ENCODE data around the gene PTGIS.
"Not testable (repeated sequence)": the region's sequence is repeated elsewhere in the genome, so short reads cannot be mapped to it uniquely, and the experiment has no call there.

The PTGIS gene

GRCh38 chr20:49567421-49568277, at the start of gene PTGIS:
PTGIS (minus strand) TSS chr20:49568137; CDS start chr20:49568116, 21 bp downstream.
- peaks cover 22% of the 10 kb centered on the region for H3K27me3 ChIP-seq (ENCODE audit: insufficient read depth, low read length)
- no peaks in the 10 kb centered on the region for H3K36me3 ChIP-seq (ENCODE audit: insufficient read depth, low read length)
- no peaks in the 10 kb centered on the region for H3K9me3 ChIP-seq (ENCODE audit: low read length)
- H2AFZ ChIP-seq (ENCODE audit: low read depth, low read length) = peak within 1 kb of the TSS; percentile 91
- peaks cover 4% of the 10 kb centered on the region for H3K4me1 ChIP-seq (ENCODE audit: insufficient read depth, low read length)
- H3K4me3 ChIP-seq (ENCODE audit: low read length) = peak within 1 kb of the TSS; percentile 48

- H3K4me1 ChIP-seq (ENCODE audit: insufficient read depth, low read length); H3K27me3 ChIP-seq (ENCODE audit: insufficient read depth, low read length); H2AFZ ChIP-seq (ENCODE audit: low read depth, low read length); H3K9me3 ChIP-seq (ENCODE audit: low read length); H3K4me3 ChIP-seq (ENCODE audit: low read length); H3K36me3 ChIP-seq (ENCODE audit: insufficient read depth, low read length): not testable (repeated sequence)
These were observed 49.5 kb upstream of the PTGIS start for GRCh38 chr20:49617394-49617793.

GRCh38 chr20:49616154-49617007, 48.4 kb upstream of the PTGIS start:
- H3K36me3 ChIP-seq (ENCODE audit: insufficient read depth, low read length) = no peaks in the 10 kb centered on the region
- H3K9me3 ChIP-seq (ENCODE audit: low read length) = no peaks in the 10 kb centered on the region
- H3K27me3 ChIP-seq (ENCODE audit: insufficient read depth, low read length) = no peaks in the 10 kb centered on the region
- H2AFZ ChIP-seq (ENCODE audit: low read depth, low read length) = no peak overlapping the region
- H3K4me3 ChIP-seq (ENCODE audit: low read length) = no peak overlapping the region
- peaks cover 7% of the 10 kb centered on the region for H3K4me1 ChIP-seq (ENCODE audit: insufficient read depth, low read length)

DNA sequence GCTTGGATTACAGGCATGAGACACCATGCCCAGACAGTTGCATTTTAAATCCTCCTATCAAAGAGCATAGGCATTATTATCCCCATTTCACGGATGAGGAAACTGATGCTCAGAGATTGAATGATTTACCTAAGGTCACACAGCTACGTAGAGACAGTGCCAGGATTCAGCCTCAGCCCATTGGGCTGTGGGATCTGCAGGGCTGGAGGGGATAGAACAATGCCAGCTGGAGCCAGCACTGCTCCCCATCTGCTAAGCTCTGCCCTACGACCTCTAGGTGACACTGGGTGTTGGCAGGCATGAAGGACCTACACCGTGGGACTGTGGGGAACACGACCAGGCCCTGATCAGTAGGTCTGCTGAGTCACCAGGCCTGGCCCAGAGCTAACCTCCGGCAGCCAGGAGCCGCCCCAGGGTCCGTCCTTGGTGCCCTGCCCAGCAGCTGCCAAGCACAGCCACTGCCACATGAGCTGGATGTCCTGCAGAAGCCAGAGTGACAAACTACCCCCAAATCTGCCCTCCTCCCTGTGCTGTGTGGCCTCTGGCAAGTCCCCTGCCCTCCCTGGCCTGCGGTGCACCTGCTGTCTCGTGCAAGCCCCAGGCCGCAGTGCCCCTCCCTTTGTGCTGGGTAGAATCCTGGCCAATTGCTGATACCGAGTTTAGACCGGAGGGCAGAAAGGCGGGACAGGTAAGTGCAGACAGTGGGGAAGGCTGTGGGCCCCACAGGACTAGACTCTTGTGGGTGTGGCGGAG, 47.6 kb upstream of the PTGIS start:
- peaks cover 9% of the 10 kb centered on the region for H3K4me1 ChIP-seq (ENCODE audit: insufficient read depth, low read length)
- H3K36me3 ChIP-seq (ENCODE audit: insufficient read depth, low read length) = no peaks in the 10 kb centered on the region
- no peak overlapping the region for H2AFZ ChIP-seq (ENCODE audit: low read depth, low read length)
- H3K9me3 ChIP-seq (ENCODE audit: low read length) = no peaks in the 10 kb centered on the region
- H3K27me3 ChIP-seq (ENCODE audit: insufficient read depth, low read length) = no peaks in the 10 kb centered on the region
- H3K4me3 ChIP-seq (ENCODE audit: low read length) = no peak overlapping the region

DNA sequence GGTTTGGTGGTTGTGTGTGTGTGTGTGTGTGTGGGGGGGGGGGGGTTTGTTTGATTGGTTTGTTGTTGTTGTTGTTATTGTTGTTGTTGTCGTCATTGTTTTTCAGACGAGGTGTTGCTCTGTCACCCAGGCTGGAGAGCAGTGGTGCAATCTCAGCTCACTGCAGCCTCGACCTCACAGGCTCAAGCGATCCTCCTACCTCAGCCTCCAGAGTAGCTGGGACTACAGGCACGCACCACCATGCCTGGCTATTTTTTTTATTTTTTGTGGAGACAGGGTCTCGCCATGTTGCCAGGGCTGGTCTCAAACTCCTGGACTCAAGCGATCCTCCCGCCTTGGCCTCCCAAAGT, 47.1 kb upstream of the PTGIS start:
- not testable (repeated sequence) for H3K4me1 ChIP-seq (ENCODE audit: insufficient read depth, low read length); H2AFZ ChIP-seq (ENCODE audit: low read depth, low read length)

GRCh38 chr20:49614338-49615050, 46.6 kb upstream of the PTGIS start:
- Histone ChIP-seq H3K27me3 (ENCODE audit: insufficient read depth, low read length) (no peaks in the 10 kb centered on the region), H3K4me3 (ENCODE audit: low read length) (no peak overlapping the region), H2AFZ (ENCODE audit: low read depth, low read length) (no peak overlapping the region), H3K9me3 (ENCODE audit: low read length) (no peaks in the 10 kb centered on the region), H3K36me3 (ENCODE audit: insufficient read depth, low read length) (no peaks in the 10 kb centered on the region), H3K4me1 (ENCODE audit: insufficient read depth, low read length) (peaks cover 4% of the 10 kb centered on the region)

More for the DNA sequence above, 47.1 kb upstream of the PTGIS start:
- not testable (repeated sequence) for H3K9me3 ChIP-seq (ENCODE audit: low read length); H3K36me3 ChIP-seq (ENCODE audit: insufficient read depth, low read length); H3K4me3 ChIP-seq (ENCODE audit: low read length); H3K27me3 ChIP-seq (ENCODE audit: insufficient read depth, low read length)

GRCh38 chr20:49612127-49612738, 44.3 kb upstream of the PTGIS start:
- Histone ChIP-seq H3K36me3 (ENCODE audit: insufficient read depth, low read length) (no peaks in the 10 kb centered on the region), H3K27me3 (ENCODE audit: insufficient read depth, low read length) (no peaks in the 10 kb centered on the region), H3K4me1 (ENCODE audit: insufficient read depth, low read length) (peaks cover 4% of the 10 kb centered on the region), H3K9me3 (ENCODE audit: low read length) (no peaks in the 10 kb centered on the region), H2AFZ (ENCODE audit: low read depth, low read length) (no peak overlapping the region), H3K4me3 (ENCODE audit: low read length) (no peak overlapping the region)

GRCh38 chr20:49611539-49612126, 43.7 kb upstream of the PTGIS start:
- H3K9me3 ChIP-seq (ENCODE audit: low read length); H3K4me1 ChIP-seq (ENCODE audit: insufficient read depth, low read length); H2AFZ ChIP-seq (ENCODE audit: low read depth, low read length); H3K36me3 ChIP-seq (ENCODE audit: insufficient read depth, low read length); H3K4me3 ChIP-seq (ENCODE audit: low read length); H3K27me3 ChIP-seq (ENCODE audit: insufficient read depth, low read length): not testable (repeated sequence)

GRCh38 chr20:49610691-49611538, 43.0 kb upstream of the PTGIS start:
- Histone ChIP-seq H3K9me3 (ENCODE audit: low read length) (no peaks in the 10 kb centered on the region), H3K36me3 (ENCODE audit: insufficient read depth, low read length) (no peaks in the 10 kb centered on the region), H3K4me1 (ENCODE audit: insufficient read depth, low read length) (peaks cover 4% of the 10 kb centered on the region), H3K4me3 (ENCODE audit: low read length) (peak overlapping the region; percentile 24), H2AFZ (ENCODE audit: low read depth, low read length) (no peak overlapping the region), H3K27me3 (ENCODE audit: insufficient read depth, low read length) (no peaks in the 10 kb centered on the region)

- no peak overlapping the region for H2AFZ ChIP-seq (ENCODE audit: low read depth, low read length)
- H3K27me3 ChIP-seq (ENCODE audit: insufficient read depth, low read length) = no peaks in the 10 kb centered on the region
- H3K4me3 ChIP-seq (ENCODE audit: low read length) = no peak overlapping the region
- H3K4me1 ChIP-seq (ENCODE audit: insufficient read depth, low read length) = peaks cover 4% of the 10 kb centered on the region
- H3K36me3 ChIP-seq (ENCODE audit: insufficient read depth, low read length) = no peaks in the 10 kb centered on the region
- H3K9me3 ChIP-seq (ENCODE audit: low read length) = no peaks in the 10 kb centered on the region
These were observed 41.1 kb upstream of the PTGIS start for GRCh38 chr20:49608752-49609670.

DNA sequence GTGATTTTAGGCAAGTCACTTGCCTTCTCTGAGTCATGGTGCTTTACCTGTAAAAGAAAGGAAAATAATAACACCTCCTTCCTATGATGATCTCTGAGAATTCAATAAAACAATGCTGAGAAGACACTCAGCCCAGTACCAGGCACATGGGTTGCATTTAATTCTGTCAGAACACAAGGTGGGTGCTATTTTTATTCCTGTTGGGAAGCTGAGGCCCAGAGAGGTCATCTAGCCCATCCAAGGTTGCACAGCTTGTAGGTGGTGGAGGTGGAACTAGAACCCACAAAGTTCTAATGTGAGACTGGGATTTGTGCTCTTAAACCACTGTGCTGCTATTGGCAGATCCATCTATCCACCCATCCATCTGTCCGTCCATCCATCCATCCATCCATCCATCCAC, 39.6 kb upstream of the PTGIS start:
- Histone ChIP-seq H3K27me3 (ENCODE audit: insufficient read depth, low read length) (no peaks in the 10 kb centered on the region), H2AFZ (ENCODE audit: low read depth, low read length) (no peak overlapping the region), H3K9me3 (ENCODE audit: low read length) (no peaks in the 10 kb centered on the region), H3K4me3 (ENCODE audit: low read length) (no peak overlapping the region), H3K36me3 (ENCODE audit: insufficient read depth, low read length) (no peaks in the 10 kb centered on the region), H3K4me1 (ENCODE audit: insufficient read depth, low read length) (peaks cover 4% of the 10 kb centered on the region)

Data from neuron (in vitro differentiated cells).